HFFc6 (cell line): ENCODE results near the gene BSDC1. TPM values are rescaled to one million over a fixed set of nuclear protein-coding genes. Genes with fewer than 3 reads are reported as not detected.

ENCODE experiments used
- DNase-seq: peaks from one replicate; pipeline ENCODE4 v3.0.0-alpha.2; 2018
- H3K27ac Mint-ChIP-seq: 2 replicates; pipeline ENCODE4 v1.8.0; 2020; ENCODE audit warnings: mild to moderate bottlenecking, mixed read lengths
- H3K27me3 Mint-ChIP-seq: 2 replicates; pipeline ENCODE4 v1.8.0; 2021; ENCODE audit warnings: mild to moderate bottlenecking, moderate library complexity, mixed read lengths; ENCODE audit not compliant: insufficient read depth
- H3K36me3 Mint-ChIP-seq: 2 replicates; pipeline ENCODE4 v1.8.0; 2021; ENCODE audit warnings: low read depth, mixed read lengths
- H3K4me1 Mint-ChIP-seq: 2 replicates; pipeline ENCODE4 v1.8.0; 2020; ENCODE audit warnings: low read depth, mixed read lengths
- H3K4me3 Mint-ChIP-seq: 2 replicates; pipeline ENCODE4 v1.8.0; 2020; ENCODE audit warnings: mild to moderate bottlenecking, moderate library complexity, mixed read lengths
- H3K9me3 Mint-ChIP-seq: 2 replicates; pipeline ENCODE4 v1.8.0; 2020; ENCODE audit warnings: mild to moderate bottlenecking, mixed read lengths
- total RNA-seq, 6 experiments: library from RNA; stranded (reverse); fragmentation: NEBNext Ultra II Directional; extraction: Animal tissue kit (Norgen Biotek cat#: 25700); gene quantifications; 2 replicates in 1 of 6; 3 replicates in 5 of 6; pipeline ENCODE4 v1.2.3, GENCODE V29; 2021
- TF ChIP-seq, protein P1 (sequence below): fragments of 200-600 bp; sonication (generic); IDR thresholded peaks from 2 replicates; pipeline ENCODE4 v1.5.0; 2021; ENCODE audit warnings: antibody characterized with exemption, mild to moderate bottlenecking

BSDC1 gene
- total RNA-seq, 6 experiments from 2014 or later: 52.9 to 65.5 (median 60.1) TPM

DNA sequence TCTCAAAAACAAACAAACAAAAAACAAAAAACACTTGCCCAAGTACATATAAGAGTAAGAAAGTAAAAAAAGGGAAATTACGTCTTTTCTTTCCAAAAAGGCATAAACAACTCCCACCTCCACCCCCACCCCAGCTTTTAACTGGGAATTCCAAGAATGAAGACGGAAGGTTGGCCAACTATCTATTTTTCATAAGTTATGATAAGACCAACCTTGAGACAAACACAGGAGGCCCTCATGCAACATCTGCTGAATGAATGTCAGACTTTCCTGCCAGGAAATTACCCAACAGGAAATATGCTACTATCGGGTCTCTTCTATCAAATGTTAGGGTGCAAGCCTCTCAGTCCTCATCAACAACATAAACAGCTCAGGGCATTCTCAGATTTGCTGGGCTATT, 1.9 kb downstream of the BSDC1 start:
- H3K9me3 Mint-ChIP-seq: no peaks in the 10 kb centered on the region
- H3K27ac Mint-ChIP-seq: peak overlapping the region; percentile 27; the same call in 1 of the 2 replicates
- TF ChIP-seq, protein P1, sequence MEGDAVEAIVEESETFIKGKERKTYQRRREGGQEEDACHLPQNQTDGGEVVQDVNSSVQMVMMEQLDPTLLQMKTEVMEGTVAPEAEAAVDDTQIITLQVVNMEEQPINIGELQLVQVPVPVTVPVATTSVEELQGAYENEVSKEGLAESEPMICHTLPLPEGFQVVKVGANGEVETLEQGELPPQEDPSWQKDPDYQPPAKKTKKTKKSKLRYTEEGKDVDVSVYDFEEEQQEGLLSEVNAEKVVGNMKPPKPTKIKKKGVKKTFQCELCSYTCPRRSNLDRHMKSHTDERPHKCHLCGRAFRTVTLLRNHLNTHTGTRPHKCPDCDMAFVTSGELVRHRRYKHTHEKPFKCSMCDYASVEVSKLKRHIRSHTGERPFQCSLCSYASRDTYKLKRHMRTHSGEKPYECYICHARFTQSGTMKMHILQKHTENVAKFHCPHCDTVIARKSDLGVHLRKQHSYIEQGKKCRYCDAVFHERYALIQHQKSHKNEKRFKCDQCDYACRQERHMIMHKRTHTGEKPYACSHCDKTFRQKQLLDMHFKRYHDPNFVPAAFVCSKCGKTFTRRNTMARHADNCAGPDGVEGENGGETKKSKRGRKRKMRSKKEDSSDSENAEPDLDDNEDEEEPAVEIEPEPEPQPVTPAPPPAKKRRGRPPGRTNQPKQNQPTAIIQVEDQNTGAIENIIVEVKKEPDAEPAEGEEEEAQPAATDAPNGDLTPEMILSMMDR: no peak
- H3K4me3 Mint-ChIP-seq: no peak overlapping the region; the same call in 1 of the 2 replicates
- H3K4me1 Mint-ChIP-seq: peaks cover 16% of the 10 kb centered on the region
- peaks cover 12% of the 10 kb centered on the region; the same call in 1 of the 2 replicates for H3K36me3 Mint-ChIP-seq
- DNase-seq: no peak
- no peaks in the 10 kb centered on the region for H3K27me3 Mint-ChIP-seq

DNA sequence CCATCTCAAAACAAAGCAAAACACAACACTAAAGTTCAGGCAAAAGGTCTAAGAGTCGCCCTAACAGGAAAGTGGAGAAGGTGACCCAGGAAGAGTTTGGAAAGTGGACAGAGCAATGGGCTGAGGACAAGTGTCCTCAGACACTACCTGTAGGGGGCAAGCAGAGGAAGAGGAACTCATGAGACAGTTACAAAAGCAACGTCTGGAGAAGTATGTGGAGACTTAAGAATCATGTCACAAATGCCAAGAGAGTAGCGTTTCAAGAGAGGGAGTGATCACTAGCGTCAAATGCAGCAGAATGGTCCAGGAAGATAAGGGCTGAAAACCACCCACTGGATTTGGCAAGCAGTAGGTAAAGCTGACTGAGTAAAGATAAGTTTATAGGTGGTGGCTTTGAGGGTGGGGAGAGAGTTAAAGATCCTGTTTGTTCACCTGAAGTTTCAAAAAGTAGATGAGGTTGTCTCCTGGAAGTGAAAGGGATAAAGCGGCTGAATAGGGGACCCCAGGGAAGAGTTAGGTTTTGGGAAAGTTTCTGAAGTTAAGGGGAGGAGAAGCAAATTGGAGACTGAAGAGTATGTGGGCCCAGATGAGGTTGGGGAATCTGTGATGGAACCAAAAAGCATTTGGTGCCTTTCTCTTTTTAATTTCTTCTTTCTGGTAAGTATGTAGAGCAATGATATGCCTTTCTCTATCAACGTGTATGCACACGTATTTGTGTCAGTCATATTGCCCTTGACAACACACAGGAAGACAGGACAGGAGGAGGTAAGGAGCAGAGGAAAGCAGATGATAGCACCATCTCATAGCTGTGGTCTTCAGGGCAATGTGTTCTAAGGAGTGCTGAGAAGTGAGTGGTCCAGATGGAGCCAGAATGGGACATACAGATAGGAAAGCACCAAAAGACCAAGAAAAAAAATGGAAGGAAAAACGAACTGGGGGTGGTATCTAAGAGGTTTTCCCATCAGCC, 3.1 kb downstream of the BSDC1 start:
- no peak for DNase-seq
- Mint-ChIP-seq H3K9me3 (no peaks in the 10 kb centered on the region), H3K4me1 (peaks cover 16% of the 10 kb centered on the region), H3K27me3 (no peaks in the 10 kb centered on the region), H3K36me3 (peaks cover 20% of the 10 kb centered on the region), H3K27ac (no peak overlapping the region), H3K4me3 (no peak overlapping the region)
- TF ChIP-seq, protein P1: no peak

DNA sequence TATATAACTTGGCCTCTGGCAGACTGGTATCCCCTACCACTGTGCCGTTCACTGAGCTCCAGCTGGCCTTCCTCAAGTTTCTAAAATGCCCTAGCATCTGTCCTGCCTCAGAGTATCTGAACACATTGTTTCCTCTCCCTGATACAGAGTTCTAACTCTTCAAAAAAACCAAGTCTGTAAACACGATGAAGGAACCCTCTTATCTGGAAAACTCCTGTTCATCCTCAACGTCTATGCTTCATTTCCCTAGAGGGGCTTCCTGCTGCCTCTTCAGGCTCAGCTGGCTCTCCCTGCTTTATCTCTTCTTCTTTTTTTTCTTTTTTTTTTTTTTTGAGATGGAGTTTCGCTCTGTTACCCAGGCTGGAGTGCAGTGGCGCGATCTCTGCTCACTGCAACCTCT, 5.6 kb downstream of the BSDC1 start:
- H3K36me3 Mint-ChIP-seq: peaks cover 18% of the 10 kb centered on the region

DNA sequence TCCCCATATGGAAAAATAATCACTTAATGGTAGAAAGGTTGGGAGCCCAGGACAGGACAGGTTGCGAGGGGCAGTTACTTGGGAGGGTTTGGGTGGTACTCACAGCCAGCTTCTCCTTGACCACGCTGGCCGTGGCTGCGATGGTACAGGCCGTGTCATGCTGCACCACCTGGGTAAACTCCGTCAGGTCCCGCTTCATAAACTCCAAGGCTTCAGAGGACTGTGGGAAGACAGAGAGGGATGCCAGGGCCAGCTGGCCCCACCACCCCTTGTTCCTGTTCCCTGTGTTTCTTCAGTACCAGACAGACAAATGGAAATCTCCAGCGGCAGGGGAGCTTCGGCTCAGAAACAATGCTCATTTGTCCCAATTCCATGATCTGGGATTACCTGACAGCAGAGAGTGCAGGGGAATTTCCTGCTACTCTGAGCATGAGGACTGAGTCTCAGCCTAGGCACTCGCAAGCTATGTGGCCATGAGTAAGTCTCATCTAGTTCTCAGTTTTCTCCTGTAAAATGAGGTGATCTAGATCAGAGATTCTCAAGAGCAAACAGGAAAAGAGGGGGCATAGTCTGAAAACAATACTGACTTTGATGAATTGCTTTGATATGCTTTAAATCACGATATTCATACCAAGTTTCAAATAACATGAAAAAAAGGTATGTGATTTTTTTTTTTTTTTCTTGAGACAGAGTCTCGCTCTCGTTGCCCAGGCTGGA, 7.4 kb downstream of the BSDC1 start:
- no peak for DNase-seq
- TF ChIP-seq, protein P1: no peak
- Mint-ChIP-seq H3K4me1 (no peaks in the 10 kb centered on the region), H3K4me3 (no peak overlapping the region), H3K36me3 (peaks cover 12% of the 10 kb centered on the region; the same call in 1 of the 2 replicates), H3K27ac (no peak overlapping the region), H3K27me3 (no peaks in the 10 kb centered on the region; the same call in 1 of the 2 replicates), H3K9me3 (no peaks in the 10 kb centered on the region)

More for the DNA sequence above, 5.6 kb downstream of the BSDC1 start:
- TF ChIP-seq, protein P1: no peak
- Mint-ChIP-seq H3K27me3 (no peaks in the 10 kb centered on the region), H3K9me3 (no peaks in the 10 kb centered on the region), H3K4me3 (no peak overlapping the region), H3K4me1 (peaks cover 8% of the 10 kb centered on the region), H3K27ac (no peak overlapping the region)
- DNase-seq: no peak

DNA sequence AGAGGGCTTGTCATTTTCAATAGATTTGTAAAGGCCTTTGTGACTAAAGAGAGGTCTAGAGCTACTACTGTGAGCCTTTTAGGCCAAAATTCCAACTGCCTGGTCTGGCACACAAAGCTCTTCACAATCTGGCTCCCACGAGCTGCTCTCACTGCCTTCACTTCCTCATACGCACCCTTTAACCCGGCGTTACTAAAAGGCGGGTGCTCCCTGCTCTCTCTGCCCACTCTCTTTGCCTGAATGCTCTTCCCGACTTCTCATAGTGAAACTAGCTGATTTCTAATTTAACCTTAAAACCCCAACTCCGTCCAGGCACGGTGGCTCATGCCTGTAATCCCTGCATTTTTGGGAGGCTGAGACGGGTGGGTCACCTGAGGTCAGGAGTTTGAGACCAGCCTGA, 14.2 kb downstream of the BSDC1 start:
- no peak for DNase-seq
- no peaks in the 10 kb centered on the region for H3K9me3 Mint-ChIP-seq
- H3K4me3 Mint-ChIP-seq: no peak overlapping the region
- H3K36me3 Mint-ChIP-seq: peaks cover 14% of the 10 kb centered on the region
- TF ChIP-seq, protein P1: no peak
- H3K27ac Mint-ChIP-seq: no peak overlapping the region
- no peaks in the 10 kb centered on the region; the same call in 1 of the 2 replicates for H3K27me3 Mint-ChIP-seq
- H3K4me1 Mint-ChIP-seq: no peaks in the 10 kb centered on the region
